ENCODE results near the gene SLC41A1.

The SLC41A1 gene

GRCh38 chr1:205817988-205818387, 5.0 kb upstream of the SLC41A1 start:
- DNase-seq: no peak

GRCh38 chr1:205817364-205817763, 4.4 kb upstream of the SLC41A1 start:
- DNase-seq: no peak

- DNase-seq: no peak
Observed at GRCh38 chr1:205813755-205814058, 709 bp upstream of the SLC41A1 start.

- no peak for DNase-seq
Observed at GRCh38 chr1:205812271-205812877, 624 bp downstream of the SLC41A1 start.

- no peak for DNase-seq
Observed at GRCh38 chr1:205811660-205812059, 1.3 kb downstream of the SLC41A1 start.

- DNase-seq: no peak
Observed at GRCh38 chr1:205810448-205811157, 2.4 kb downstream of the SLC41A1 start.

GRCh38 chr1:205809942-205810345, 3.1 kb downstream of the SLC41A1 start:
- DNase-seq: no peak

- no peak for DNase-seq
Observed at GRCh38 chr1:205809469-205809868, 3.5 kb downstream of the SLC41A1 start.

GRCh38 chr1:205805082-205805711, 7.8 kb downstream of the SLC41A1 start:
- DNase-seq: no peak

- DNase-seq: no peak
Observed at GRCh38 chr1:205804605-205805004, 8.4 kb downstream of the SLC41A1 start.

GRCh38 chr1:205803986-205804385, 9.0 kb downstream of the SLC41A1 start:
- no peak for DNase-seq

GRCh38 chr1:205802060-205802459, 10.9 kb downstream of the SLC41A1 start:
- no peak for DNase-seq

GRCh38 chr1:205800981-205801703, 11.9 kb downstream of the SLC41A1 start:
- no peak for DNase-seq

GRCh38 chr1:205800427-205800826, 12.6 kb downstream of the SLC41A1 start:
- no peak for DNase-seq

GRCh38 chr1:205798577-205798976, 14.4 kb downstream of the SLC41A1 start:
- DNase-seq: no peak

- no peak for DNase-seq
Observed at GRCh38 chr1:205797168-205797567, 15.8 kb downstream of the SLC41A1 start.

GRCh38 chr1:205794011-205794730, 18.8 kb downstream of the SLC41A1 start:
- DNase-seq: no peak

GRCh38 chr1:205792961-205793673, 19.9 kb downstream of the SLC41A1 start:
- no peak for DNase-seq

- DNase-seq: no peak
Observed at GRCh38 chr1:205792481-205792881, 20.5 kb downstream of the SLC41A1 start.

GRCh38 chr1:205791568-205792180, 21.3 kb downstream of the SLC41A1 start:
- DNase-seq: peak; percentile 23 to 40 (median 27)

GRCh38 chr1:205787287-205787916, 25.6 kb downstream of the SLC41A1 start:
- DNase-seq: no peak

All from activated CD4-positive, CD25-positive, alpha-beta regulatory T cell (primary cell).